Activated naive CD8-positive, alpha-beta T cell treated with anti-CD3 and anti-CD28 coated beads for 36 hours (primary cell): ENCODE data around the gene GSTO1. TPM values are rescaled to one million over a fixed set of nuclear protein-coding genes. Genes with fewer than 3 reads are reported as not detected.

Experiments used
- total RNA-seq, 2 experiments: library from RNA; stranded (reverse); gene quantifications; one replicate each; pipeline ENCODE4 v1.2.3, GENCODE V29; 2021

Gene GSTO1
- total RNA-seq, 2 experiments from 2014 or later, result 148 to 153 TPM

Other genes with a start within 250 kb of the GSTO1 start
- gene COL17A1, start 169.0 kb upstream of the GSTO1 start, total RNA-seq, result not detected
- gene SFR1, start 132.7 kb upstream of the GSTO1 start, total RNA-seq, result 10 to 100 TPM; 17.6 to 19.6 TPM
- gene CFAP43, start 22.5 kb upstream of the GSTO1 start, total RNA-seq, result not detected
- 1 to 10 TPM; 1.5 to 2.5 TPM for gene GSTO2, start 14.3 kb downstream of the GSTO1 start, total RNA-seq
- 10 to 100 TPM; 18.8 to 19.4 TPM for gene ITPRIP, start 83.6 kb downstream of the GSTO1 start, total RNA-seq
- under 1 TPM; 0.34 to 0.41 TPM for gene CFAP58, start 98.9 kb downstream of the GSTO1 start, total RNA-seq